SH-SY5Y (cell line): Measurements from ENCODE around the gene PHACTR2.

Experiments used
- GATA2 ChIP-seq: IDR thresholded peaks from 2 replicates; pipeline ENCODE4 v1.6.1; 2011; ENCODE audit warnings: mild to moderate bottlenecking, low read depth, low read length
- GATA3 ChIP-seq: IDR thresholded peaks from 2 replicates; pipeline ENCODE4 v1.6.1; 2011; ENCODE audit warnings: low read depth, mild to moderate bottlenecking, low read length, moderate library complexity

Gene PHACTR2

DNA sequence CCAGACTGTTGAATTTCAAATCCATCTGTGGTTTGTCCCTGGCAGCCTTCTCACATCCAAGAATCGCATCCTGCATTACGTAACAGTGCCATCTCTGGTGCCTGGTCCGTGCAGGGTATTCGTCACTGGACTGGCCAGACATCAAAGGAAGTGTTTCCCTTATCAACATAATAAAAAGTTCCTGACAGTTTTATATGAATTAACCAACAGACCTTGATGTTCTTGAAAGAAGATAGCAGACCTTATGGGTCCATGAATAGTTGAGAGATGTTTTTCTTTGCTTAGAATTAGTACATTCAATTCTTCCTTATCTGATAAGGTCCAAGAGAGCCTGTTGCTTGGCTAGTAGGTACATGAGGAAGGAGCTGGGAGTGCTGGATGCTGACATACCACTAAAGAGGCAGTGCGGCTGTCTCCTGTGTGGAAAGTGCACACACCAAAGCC lies 77.6 kb downstream of the PHACTR2 start:
- no peak for TF ChIP-seq GATA2
- TF ChIP-seq GATA3: no peak

DNA sequence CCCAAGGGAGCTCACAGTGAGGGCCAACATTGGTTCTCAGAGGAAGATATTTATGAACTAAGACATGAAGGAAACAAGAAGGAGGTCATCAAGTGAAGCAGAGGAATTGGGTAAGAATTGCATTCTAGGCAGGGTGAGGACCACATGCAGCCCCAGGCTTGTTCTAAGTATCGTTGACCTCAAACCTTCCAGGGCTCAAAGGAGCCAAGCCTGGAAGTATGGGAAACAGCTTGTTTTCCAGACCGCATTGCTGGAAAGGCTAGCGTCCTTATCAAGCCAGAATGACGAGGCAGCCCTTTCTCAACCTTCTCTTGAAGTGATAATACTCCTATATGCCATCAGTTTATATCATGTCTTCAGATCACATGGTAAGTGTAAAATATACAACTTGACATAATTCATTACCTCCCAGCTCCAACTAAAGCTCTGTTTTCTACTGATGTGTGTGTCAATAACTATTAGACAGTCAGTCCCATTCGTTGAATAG lies 79.6 kb downstream of the PHACTR2 start:
- TF ChIP-seq GATA3 (no peak), GATA2 (no peak)

DNA sequence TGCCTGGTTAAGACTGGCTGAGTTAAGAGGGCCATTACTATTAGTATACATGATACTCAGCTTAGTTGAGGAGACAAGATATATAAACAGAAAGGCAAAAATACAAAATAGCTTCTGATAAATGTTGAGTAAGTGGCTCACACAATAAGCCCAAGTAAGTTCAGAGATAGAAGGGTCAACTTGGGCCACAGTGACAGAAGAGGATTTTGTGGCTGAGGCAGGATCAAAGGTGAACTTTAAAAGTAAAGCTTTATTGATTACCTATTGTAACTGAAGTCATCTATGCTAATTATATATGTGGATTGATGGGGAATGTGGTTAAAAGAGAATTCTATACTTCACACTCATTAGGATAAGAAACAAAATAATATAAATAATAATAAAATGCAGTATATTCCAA lies 80.8 kb downstream of the PHACTR2 start:
- TF ChIP-seq GATA2: no peak
- TF ChIP-seq GATA3: no peak

DNA sequence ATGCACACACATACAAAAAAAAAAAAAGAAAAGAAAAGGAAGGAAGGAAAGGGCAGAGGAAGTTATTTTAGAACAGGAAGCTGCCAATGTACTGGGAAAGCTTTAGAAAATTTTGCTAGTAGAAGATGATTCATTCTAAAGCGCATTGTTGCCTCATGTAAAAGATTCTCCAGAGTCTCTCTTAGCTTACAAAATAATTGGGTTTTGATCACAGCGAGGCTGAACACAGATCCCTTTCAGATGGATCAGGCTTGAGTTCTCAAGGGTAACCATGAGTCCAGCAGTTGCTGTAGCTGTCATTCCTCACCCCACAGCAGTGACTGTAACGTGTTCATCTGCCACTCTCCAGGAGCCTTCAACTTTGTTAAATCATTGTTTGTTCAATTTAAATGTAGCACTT lies 81.9 kb downstream of the PHACTR2 start:
- no peak for TF ChIP-seq GATA2
- no peak for TF ChIP-seq GATA3

DNA sequence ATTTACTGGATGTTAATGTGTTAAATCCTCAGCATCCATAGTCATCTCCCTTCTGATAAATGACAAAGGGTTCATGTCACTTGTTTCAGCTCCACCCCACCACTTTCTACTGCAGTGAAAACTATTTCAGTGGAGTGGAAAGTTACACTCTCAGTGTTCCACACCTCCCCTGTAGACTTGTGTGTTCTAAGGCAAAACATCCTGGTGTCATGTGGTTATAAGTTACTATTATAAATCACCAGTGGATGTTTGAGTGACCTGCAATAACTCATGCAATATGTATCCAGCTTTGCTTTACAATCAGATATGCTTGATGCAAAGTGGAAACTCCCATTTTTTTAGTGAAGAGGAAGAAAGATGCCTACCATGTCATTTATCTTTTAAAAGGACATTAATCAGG lies 83.3 kb downstream of the PHACTR2 start:
- TF ChIP-seq GATA2: no peak
- no peak for TF ChIP-seq GATA3

DNA sequence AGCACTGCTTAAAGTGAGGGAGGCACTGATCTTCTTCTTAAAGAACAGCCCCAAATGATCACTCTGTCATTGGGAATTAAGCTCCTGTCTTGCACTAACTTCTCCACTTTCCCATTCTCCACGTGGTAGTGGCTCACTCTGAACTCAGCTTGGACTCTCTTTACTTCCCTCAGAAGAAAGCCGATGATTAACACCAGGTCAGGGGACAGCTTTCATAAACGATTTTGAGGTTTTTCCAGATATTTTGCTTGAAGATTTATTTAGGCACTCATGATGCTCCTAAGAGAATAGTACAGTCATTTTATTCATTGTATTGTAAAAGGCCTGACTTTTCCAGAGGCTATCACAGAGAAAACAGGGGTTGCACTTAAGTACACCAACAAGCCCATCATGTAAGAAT lies 84.4 kb downstream of the PHACTR2 start:
- TF ChIP-seq GATA3 (no peak), GATA2 (no peak)

DNA sequence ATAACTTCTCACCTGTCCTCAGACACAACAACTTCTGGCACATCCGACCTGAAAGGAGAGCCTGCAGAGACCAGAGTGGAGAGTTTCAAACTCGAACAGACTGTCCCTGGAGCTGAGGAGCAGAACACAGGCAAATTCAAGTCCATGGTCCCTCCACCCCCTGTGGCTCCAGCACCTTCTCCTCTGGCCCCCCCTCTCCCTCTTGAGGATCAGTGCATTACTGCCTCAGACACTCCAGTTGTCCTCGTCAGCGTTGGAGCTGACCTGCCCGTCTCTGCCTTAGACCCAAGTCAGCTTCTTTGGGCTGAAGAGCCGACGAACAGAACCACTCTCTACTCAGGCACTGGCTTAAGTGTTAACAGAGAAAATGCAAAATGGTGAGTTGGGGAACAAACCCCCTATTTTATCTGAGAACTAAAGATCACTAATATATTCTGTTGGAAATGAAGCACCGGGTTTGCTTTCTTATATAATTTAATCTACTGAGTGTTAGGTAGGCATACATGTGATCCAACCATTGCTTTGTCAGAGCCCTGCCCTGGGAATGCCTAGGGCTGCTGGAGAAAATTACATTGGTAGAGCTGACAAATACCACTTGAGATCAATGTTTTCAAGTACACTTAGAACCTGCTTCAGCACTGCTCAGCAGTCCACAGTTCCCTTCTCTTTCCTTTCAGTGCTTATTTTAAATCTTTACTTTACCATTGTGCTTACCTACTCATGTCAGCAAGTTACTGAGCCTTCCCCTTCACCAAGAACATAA lies 87.8 kb downstream of the PHACTR2 start:
- TF ChIP-seq GATA2 (no peak), GATA3 (no peak)

DNA sequence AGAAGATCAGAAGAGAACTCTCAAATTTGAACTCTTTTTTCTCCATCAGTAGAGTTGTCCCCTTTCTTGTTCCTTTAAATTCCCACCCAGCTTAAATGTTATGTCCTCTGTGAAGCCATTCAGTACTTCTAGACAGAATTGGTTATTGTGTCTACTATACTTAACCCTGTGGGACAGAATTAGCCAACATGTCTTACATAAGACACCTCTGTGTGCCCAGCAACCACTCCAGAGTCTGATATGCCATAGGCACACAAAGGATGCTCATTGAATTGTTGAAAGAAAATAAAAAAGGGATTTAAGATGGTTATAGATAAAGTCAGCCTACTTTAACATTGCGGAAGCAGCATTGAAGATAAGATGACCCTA lies 88.4 kb downstream of the PHACTR2 start:
- TF ChIP-seq GATA2 (no peak), GATA3 (no peak)

DNA sequence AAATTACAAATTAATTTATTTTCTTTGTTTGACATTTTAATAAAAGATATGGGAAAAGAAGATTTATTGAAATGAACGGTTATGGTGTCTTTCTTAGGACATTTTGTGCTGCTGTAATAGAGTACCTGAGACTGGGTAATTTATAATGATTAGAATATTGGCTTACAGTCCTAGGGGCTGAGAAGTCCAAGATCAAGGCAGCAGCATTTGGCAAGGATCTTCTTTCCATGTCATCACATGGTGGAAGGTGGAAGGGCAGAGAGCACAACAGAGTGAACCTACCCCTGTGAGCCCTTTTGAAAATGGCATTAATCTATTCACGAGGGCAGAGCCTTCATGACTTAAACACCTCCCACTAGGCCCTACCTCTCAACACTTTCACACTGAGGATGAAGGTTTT lies 89.7 kb downstream of the PHACTR2 start:
- TF ChIP-seq GATA2 (no peak), GATA3 (no peak)

DNA sequence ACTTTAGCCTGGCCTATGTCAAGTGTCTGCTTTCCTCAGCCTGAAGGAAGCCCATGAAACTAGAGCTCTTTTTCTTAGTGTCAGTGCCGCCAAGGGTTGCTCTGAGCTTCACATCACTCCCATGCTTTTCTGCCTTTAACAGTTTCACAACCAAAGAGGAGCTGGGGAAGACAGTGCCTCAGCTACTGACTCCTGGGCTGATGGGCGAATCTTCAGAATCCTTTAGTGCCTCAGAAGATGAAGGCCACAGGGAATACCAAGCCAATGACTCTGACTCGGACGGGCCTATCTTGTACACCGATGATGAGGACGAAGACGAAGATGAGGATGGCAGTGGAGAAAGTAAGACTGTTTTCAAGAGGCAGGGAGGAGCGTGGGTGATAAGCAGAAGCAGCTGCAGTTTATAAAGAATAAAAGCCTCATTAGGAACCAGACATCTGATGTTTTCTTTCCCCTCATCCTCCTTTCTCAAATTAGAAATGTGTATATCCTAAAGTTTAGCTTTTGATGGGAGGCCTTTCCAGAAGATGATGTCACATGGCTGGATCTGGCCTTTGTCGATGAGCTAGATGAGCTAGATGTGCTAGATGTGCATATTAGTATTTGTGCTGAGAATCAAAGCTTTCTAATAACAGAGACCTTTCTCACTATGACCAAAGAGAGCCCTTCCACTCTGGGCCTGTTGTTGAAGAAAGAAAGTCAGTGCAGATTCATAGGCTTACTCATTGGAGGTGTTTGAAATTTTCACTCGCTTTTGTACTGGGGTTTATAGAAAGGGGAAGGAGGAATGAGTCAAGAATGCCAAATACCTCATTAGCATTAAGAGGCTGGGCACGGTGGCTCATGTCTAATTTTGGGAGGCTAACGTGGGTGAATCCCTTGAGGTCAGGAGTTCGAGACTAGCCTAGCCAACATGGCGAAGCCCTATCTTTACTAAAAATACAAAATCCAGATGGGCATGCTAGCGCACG lies 94.6 kb downstream of the PHACTR2 start:
- TF ChIP-seq GATA3 (no peak), GATA2 (no peak)

DNA sequence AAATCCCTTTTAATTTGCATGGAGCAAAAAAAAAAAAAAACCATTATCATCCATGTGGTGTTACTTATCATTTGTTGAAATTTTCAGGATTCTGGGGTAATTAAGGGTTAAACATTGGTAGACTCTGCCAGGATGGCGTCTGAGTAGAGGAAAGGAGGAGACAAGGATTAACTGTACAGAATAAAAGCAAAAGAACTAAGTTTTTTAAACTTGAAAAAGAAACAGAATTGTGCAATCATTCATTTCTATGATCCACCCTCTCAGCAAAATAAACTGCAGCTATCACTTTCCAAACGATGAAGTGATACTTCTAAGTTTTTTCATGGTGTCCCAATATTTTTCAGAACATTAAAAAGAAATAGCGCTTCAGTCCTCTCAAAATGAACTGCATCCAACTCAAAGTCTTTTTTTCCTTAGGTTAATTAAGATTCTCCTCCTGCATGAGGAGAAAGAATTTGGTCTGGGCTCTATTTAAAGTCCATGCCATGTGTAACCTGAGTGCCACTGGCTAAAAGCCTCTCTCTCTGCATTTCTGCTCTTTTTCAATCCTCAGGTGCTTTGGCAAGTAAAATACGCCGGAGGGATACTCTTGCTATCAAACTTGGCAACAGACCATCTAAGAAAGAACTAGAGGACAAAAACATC lies 95.9 kb downstream of the PHACTR2 start:
- TF ChIP-seq GATA3 (no peak), GATA2 (no peak)

DNA sequence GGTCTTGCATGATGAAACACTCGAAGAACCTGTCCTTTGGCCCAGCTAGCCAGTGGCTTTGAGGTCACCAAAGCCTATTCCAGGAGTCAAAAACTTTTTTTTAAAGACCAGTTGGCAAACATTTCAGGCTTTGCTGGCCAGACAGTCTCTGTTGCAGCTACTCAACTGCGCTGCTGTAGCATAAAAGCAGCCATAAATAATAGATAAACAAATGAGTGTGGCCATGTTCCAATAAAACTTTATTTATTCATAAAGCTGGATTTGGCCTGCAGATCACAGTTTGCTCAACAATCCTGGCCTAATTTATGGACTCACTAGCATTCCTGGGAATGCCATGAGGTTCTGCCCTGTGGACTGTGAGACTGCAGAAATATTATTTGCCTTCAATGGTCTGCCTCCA lies 96.6 kb downstream of the PHACTR2 start:
- TF ChIP-seq GATA2 (no peak), GATA3 (no peak)

DNA sequence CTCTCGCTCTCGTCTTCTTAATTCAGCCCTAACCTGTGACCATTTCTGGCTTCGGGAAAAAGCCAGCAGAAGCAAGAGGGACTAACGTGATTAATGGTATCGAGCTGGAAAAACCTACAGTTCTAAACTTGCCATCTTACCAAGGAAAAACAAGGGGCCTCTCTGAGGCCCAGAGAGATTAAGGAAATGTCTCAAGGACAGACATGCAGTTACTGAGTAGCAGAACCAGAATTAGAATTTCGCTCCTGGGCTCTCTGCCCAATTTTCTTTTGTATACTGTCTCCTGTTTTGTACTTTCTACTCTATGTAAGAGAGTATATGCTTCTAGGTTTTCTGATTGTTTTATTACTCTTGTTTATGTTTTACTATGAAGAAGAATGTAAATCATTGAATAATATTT lies 97.6 kb downstream of the PHACTR2 start:
- TF ChIP-seq GATA3 (no peak), GATA2 (no peak)

DNA sequence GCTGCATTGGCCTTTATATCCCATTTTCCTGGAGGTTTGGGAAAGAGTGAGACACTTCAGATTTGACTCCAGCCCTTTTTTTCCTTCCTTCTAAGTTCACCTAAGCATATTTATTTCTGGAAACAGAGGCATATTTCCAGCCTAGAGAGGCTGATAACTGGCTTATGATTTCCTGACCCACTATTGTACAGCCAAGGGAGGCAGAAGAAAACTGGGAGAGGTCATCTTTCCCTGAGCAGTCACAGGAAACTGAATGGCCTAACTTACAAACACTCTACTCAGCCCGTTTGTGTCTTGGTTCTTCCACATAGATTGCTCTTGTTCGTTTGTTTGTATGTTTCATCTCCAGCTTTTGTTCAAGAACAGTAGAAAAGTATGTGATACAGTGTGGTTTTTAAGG lies 101.2 kb downstream of the PHACTR2 start:
- TF ChIP-seq GATA2: no peak
